Testis (tissue), 2 donors: Measurements from ENCODE around the gene ISL1.

ENCODE experiments used
- CTCF ChIP-seq, 3 experiments: fragments of 450-650 bp in 2 of 3; fragments of 200-600 bp in 1 of 3; sonication (generic) in 1 of 3; IDR thresholded peaks; one replicate each; pipeline ENCODE4 v1.5.1; 2016 to 2019; ENCODE audit warnings: antibody characterized with exemption in 3 of 3, mild to moderate bottlenecking in 2 of 3, moderate library complexity in 1 of 3
- POLR2A ChIP-seq: fragments of 450-650 bp; IDR thresholded peaks from one replicate; pipeline ENCODE4 v1.6.1; 2017; ENCODE audit warnings: antibody characterized with exemption, mild to moderate bottlenecking, moderate library complexity

GRCh38 chr5:51399643-51400006, 16.4 kb downstream of the ISL1 start:
- no peak for TF ChIP-seq CTCF (IDR thresholded peaks at IDR 0.05)
- TF ChIP-seq POLR2A = no peak
